Mesendoderm (in vitro differentiated cells): ENCODE data around the gene MRGPRE.

ENCODE experiments used
- DNase-seq: peaks from one replicate; pipeline ENCODE4 v3.0.0; 2013
- H2AK5ac ChIP-seq: 2 replicates; pipeline ENCODE4 v1.6.1; 2013; ENCODE audit warnings: low read length, inconsistent platforms
- H2BK120ac ChIP-seq: 2 replicates; pipeline ENCODE4 v1.6.1; 2013; ENCODE audit warnings: low read depth, mild to moderate bottlenecking, low read length, moderate library complexity, mixed read lengths
- H2BK15ac ChIP-seq: replicated peaks from 2 replicates; pipeline ENCODE4 v1.6.1; 2013; ENCODE audit warnings: low read depth, mild to moderate bottlenecking, moderate library complexity
- H2BK5ac ChIP-seq: 2 replicates; pipeline ENCODE4 v1.6.1; 2013; ENCODE audit warnings: low read length, inconsistent platforms
- H3K18ac ChIP-seq: 2 replicates; pipeline ENCODE4 v1.6.1; 2013; ENCODE audit warnings: mild to moderate bottlenecking, low read length, mixed read lengths
- H3K23ac ChIP-seq: one replicate; pipeline ENCODE4 v1.6.1; 2013; ENCODE audit warnings: low read length
- H3K27ac ChIP-seq: 2 replicates; pipeline ENCODE4 v1.5.1; 2013; ENCODE audit warnings: low read depth, mild to moderate bottlenecking, inconsistent platforms, low read length, moderate library complexity
- H3K27me3 ChIP-seq: 2 replicates; pipeline ENCODE4 v1.6.1; 2013; ENCODE audit warnings: low read length, control low read depth, mild to moderate bottlenecking, inconsistent platforms; ENCODE audit not compliant: insufficient read depth, poor library complexity
- H3K36me3 ChIP-seq: 2 replicates; pipeline ENCODE4 v1.6.1; 2013; ENCODE audit warnings: low read length, inconsistent platforms; ENCODE audit not compliant: control insufficient read depth, insufficient read depth
- H3K4ac ChIP-seq: one replicate; pipeline ENCODE4 v1.6.1; 2013; ENCODE audit warnings: low read depth, mild to moderate bottlenecking, low read length, moderate library complexity
- H3K4me1 ChIP-seq: 2 replicates; pipeline ENCODE4 v1.6.1; 2013; ENCODE audit warnings: low read depth, low read length, inconsistent platforms; ENCODE audit not compliant: control insufficient read depth
- H3K4me2 ChIP-seq: 2 replicates; pipeline ENCODE4 v1.6.1; 2013; ENCODE audit warnings: low read length
- H3K4me3 ChIP-seq: 2 replicates; pipeline ENCODE4 v1.5.1; 2013; ENCODE audit warnings: mild to moderate bottlenecking, low read length
- H3K56ac ChIP-seq: one replicate; pipeline ENCODE4 v1.6.1; 2013; ENCODE audit warnings: low read length
- H3K79me1 ChIP-seq: 2 replicates; pipeline ENCODE4 v1.6.1; 2013; ENCODE audit warnings: low read length, inconsistent platforms
- H3K79me2 ChIP-seq: 2 replicates; pipeline ENCODE4 v1.6.1; 2013; ENCODE audit warnings: mild to moderate bottlenecking, low read length; ENCODE audit not compliant: control insufficient read depth, insufficient read depth
- H3K9ac ChIP-seq: 2 replicates; pipeline ENCODE4 v1.6.1; 2013; ENCODE audit warnings: low read length, inconsistent platforms
- H4K5ac ChIP-seq: one replicate; pipeline ENCODE4 v1.6.1; 2013; ENCODE audit warnings: low read length
- H4K8ac ChIP-seq: one replicate; pipeline ENCODE4 v1.6.1; 2013; ENCODE audit warnings: low read depth, mild to moderate bottlenecking, control low read depth, low read length, moderate library complexity
- WGBS: extraction: QIAGEN DNeasy Blood & Tissue Kit; methylation state at CpG from one replicate; pipeline ENCODE4 v1.1.7; 2013; ENCODE audit warnings: low lambda C conversion rate, missing lambda C conversion rate; ENCODE audit not compliant: insufficient coverage; ENCODE audit errors: extremely low coverage; 5-methylcytosine and 5-hydroxymethylcytosine counted together

Gene MRGPRE

DNA sequence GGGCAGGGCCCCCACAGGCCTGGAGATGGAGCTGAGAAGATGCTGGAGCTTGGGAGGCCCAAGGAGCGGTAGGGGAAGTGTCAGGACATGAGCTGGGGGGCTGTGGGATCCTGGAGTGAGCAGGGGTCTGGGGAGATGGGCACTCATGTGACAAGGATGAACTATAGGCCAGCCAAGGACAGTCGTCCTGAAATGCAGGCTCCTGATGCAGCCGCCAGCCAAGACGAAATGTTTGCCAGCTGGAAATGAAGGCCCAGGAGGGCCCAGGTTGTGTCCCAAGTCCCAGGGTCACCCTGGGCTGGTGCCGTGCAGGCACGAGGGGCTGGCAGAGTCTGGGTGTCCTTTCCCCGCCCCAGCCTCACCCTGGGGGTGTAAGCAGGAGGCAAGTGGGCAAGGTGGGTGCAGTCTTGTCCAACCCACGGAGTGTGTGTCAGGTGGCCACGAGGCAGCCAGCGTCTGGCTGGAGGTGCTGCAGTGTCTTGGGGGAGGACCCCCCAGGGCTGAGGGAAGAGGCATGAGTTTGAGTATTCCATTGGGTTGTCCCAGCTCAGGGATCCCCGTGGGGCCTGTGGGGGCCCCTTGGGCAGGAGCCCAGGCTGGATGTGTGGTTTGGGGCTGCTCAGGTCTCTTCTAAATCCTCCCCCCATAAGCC, 35.0 kb downstream of the MRGPRE start:
- Histone ChIP-seq H3K27ac (no peak overlapping the region), H2AK5ac (no peak overlapping the region), H2BK5ac (no peak overlapping the region), H3K36me3 (no peaks in the 10 kb centered on the region), H3K79me1 (no peaks in the 10 kb centered on the region), H3K18ac (no peak overlapping the region), H2BK15ac (no peak overlapping the region), H4K8ac (no peak overlapping the region), H2BK120ac (no peak overlapping the region), H3K4me1 (no peaks in the 10 kb centered on the region), H3K4me3 (no peak overlapping the region), H3K56ac (no peak overlapping the region), H3K4ac (no peak overlapping the region), H3K9ac (no peak overlapping the region), H4K5ac (no peak overlapping the region), H3K23ac (no peak overlapping the region), H3K4me2 (no peak overlapping the region), H3K79me2 (no peaks in the 10 kb centered on the region), H3K27me3 (no peaks in the 10 kb centered on the region)
- DNase-seq = no peak
- no CpG with 5 or more reads among the region's 11 CpGs for WGBS

DNA sequence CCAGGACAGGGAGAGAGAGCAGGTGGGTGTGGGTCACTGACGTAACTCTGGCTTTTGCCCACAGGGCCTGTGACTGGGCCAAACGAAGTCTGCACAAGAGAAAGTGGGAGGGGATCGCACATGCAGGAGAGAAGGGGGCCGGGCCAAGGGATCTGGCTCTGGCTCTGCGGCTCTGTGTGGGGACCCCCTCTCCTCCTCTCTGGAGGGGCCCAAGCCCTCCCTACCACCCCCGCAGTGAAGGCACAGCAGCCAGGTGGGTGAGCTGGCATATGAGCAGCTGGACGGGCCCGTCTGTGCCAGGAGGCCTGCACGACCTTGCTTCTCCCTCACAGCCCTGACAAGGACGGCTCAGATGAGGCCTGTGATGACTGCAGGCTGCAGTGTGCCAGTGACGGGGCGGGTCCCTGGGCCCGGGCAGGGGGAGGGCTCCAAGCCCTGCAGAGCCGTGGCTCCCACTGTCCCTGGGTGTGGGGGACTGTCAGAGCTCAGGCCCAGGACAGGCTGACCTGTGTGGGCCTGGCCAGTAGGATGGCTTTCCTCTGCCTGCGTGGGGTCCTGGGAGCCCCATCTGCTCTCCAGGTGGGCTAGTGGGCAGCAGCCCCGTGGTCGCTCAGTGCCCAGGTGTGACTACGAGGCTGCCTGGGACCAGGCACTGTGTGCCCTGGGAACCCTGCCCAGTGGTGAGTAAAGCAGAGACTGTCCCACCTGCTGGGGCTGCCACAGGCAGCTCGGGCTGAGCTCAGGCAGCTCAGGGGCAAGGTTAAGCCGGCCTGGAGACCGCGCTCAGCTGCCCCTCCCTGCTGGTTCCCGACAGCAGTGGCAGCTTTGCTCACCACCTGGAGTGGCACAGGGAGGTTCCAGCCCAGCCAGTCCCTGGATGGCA, 35.8 kb downstream of the MRGPRE start:
- Histone ChIP-seq H3K4me2 (no peak overlapping the region), H3K23ac (no peak overlapping the region), H2BK15ac (no peak overlapping the region), H3K4me1 (no peaks in the 10 kb centered on the region), H4K5ac (no peak overlapping the region), H3K4ac (no peak overlapping the region), H2BK5ac (no peak overlapping the region), H3K79me1 (no peaks in the 10 kb centered on the region), H3K9ac (no peak overlapping the region), H3K36me3 (no peaks in the 10 kb centered on the region), H3K18ac (no peak overlapping the region), H2AK5ac (no peak overlapping the region), H3K79me2 (no peaks in the 10 kb centered on the region), H3K27me3 (no peaks in the 10 kb centered on the region), H3K56ac (no peak overlapping the region), H3K27ac (no peak overlapping the region), H4K8ac (no peak overlapping the region), H3K4me3 (no peak overlapping the region), H2BK120ac (no peak overlapping the region)
- DNase-seq = no peak
- WGBS = no CpG with 5 or more reads among the region's 23 CpGs

DNA sequence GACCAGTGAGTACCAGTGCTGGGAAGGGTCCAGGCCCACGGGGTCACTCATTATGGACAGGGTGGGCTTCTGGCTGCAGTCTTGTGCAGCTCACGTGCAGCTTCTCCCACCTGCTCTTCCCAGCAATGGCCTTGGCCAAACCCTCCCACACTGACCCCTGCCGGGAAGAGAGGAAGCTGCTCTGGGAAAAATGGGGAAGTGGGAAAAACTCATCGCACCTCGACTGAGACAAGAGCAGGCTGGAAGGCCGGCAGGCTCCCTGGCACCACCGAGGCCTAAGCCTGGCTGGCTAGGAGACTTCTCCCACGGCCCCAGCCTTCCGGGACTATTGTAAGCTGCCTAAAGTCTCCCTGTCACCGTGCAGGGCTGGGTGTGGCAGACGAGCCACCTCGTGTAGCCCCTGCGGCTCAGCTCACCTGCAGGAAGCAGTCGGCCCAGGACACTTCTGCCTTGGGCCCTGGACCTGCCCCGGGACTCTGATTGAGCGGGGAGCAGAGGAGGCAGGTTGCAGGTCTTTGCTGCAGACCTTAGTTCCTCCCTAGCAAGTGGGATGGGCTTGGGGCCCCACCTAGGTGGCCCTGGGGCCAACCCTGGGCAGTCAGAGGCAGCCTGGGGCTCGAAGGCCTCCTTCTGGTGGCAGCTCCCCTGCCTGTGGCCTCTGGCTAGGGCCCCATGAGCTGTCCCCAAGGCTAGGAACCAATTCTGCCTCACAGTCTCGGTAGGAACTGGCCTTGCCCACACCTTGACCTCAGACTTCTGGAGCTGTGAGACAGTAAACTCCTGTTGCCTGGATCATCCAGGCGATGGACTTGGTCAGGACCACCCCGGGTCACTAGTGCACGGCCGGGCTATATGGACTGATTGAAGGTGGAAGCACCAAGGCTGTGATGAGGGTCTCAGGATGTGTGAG, 36.7 kb downstream of the MRGPRE start:
- WGBS = no CpG with 5 or more reads among the region's 22 CpGs
- H3K4me1 ChIP-seq = no peaks in the 10 kb centered on the region
- no peak overlapping the region for H4K8ac ChIP-seq
- no peak overlapping the region for H3K27ac ChIP-seq
- H2AK5ac ChIP-seq = no peak overlapping the region
- no peak overlapping the region for H2BK120ac ChIP-seq
- H3K18ac ChIP-seq = no peak overlapping the region
- no peak overlapping the region for H2BK15ac ChIP-seq
- no peak overlapping the region for H3K56ac ChIP-seq
- no peak overlapping the region for H4K5ac ChIP-seq
- H3K36me3 ChIP-seq = no peaks in the 10 kb centered on the region
- H2BK5ac ChIP-seq = no peak overlapping the region
- no peak overlapping the region for H3K9ac ChIP-seq
- no peaks in the 10 kb centered on the region for H3K79me2 ChIP-seq
- H3K79me1 ChIP-seq = no peaks in the 10 kb centered on the region
- H3K23ac ChIP-seq = no peak overlapping the region
- no peaks in the 10 kb centered on the region for H3K27me3 ChIP-seq
- no peak overlapping the region for H3K4ac ChIP-seq
- H3K4me2 ChIP-seq = no peak overlapping the region
- H3K4me3 ChIP-seq = no peak overlapping the region
- DNase-seq = peak; percentile 44

DNA sequence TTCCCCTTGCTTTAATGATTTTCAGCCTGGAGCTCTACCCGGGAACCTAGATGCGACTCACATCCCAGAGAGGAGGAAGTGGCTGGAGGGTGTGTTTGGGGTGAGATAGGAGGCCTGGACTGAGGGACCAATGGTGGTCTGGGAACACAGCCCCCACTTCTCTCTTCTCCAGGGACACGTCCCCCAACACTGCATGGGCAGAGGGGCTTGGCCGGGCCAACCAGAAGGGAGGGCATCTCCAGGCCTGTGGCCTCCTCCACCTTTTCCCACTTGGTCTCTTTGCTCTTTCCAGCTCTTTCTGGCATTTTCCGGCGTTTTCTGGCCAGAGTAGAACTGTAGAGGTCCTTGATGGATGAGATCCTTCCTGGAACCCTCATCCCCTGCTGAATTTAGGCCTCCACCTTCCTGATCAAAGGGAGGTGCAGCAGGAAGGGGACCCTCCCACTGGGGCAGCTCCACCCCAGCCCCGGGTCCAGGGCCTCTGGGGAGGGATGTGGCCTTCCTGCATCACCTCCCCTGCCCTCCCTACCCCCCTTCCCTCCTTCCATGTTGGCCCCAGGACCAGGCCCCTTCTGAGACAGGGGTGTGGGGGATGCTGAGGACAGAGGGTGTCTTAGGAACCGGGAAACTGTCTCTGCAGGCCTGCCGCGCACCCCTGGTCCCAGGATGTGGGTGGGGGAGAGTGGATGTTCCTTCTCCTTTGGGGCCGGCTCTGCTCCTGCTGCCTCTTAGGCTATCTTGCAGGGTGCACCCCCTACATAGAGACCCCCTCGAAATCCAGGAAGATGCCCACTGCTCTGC, 38.0 kb downstream of the MRGPRE start:
- H3K36me3 ChIP-seq = no peaks in the 10 kb centered on the region
- no peak overlapping the region for H3K23ac ChIP-seq
- no peak overlapping the region for H3K4ac ChIP-seq
- H3K9ac ChIP-seq = no peak overlapping the region
- peaks cover 3% of the 10 kb centered on the region for H3K4me1 ChIP-seq
- no peak overlapping the region for H2BK15ac ChIP-seq
- H2AK5ac ChIP-seq = no peak overlapping the region
- DNase-seq = no peak
- H3K27ac ChIP-seq = no peak overlapping the region
- H3K27me3 ChIP-seq = no peaks in the 10 kb centered on the region
- no peak overlapping the region for H2BK120ac ChIP-seq
- no peaks in the 10 kb centered on the region for H3K79me2 ChIP-seq
- no peak overlapping the region for H3K4me3 ChIP-seq
- no peak overlapping the region for H3K4me2 ChIP-seq
- no peak overlapping the region for H4K8ac ChIP-seq
- no peak overlapping the region for H2BK5ac ChIP-seq
- H3K18ac ChIP-seq = no peak overlapping the region
- no peak overlapping the region for H4K5ac ChIP-seq
- WGBS = no CpG with 5 or more reads among the region's 12 CpGs
- no peaks in the 10 kb centered on the region for H3K79me1 ChIP-seq
- no peak overlapping the region for H3K56ac ChIP-seq

DNA sequence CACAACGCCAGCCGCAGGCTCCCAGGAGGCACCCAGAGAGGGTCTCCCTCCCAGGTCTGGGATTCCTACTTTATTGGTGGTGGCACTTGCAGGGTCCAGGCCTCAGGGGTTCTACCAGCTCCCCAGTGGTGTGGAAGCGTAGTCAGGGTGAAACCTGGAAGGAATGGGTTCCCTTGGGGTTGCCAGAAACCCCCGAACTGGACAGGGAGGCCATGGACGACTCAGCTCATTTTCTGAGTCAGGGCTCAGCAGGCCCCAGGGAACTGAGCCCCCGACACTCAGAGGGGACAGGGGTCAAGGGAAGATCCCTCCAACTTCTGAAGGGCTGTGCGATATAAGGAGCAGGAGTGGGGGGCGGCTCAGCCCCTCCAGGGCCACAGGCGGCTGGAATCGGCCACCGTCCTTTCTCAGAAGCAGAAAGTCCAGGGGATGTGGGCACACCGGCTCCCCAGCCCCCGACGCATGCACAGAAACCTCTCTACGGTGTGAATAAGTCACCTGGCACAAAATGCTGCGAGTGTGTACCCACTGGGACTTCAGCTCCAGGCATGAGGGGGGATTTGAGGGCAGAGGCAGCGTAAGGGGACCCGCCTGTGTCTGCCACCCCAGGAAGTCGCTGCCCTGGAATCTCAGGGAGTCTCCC, 38.7 kb downstream of the MRGPRE start:
- no peaks in the 10 kb centered on the region for H3K27me3 ChIP-seq
- no CpG with 5 or more reads among the region's 19 CpGs for WGBS
- no peak overlapping the region for H3K18ac ChIP-seq

More for the DNA sequence above, 38.7 kb downstream of the MRGPRE start:
- H2AK5ac ChIP-seq = no peak overlapping the region
- H3K4me3 ChIP-seq = no peak overlapping the region
- no peaks in the 10 kb centered on the region for H3K36me3 ChIP-seq
- no peak overlapping the region for H2BK15ac ChIP-seq
- no peaks in the 10 kb centered on the region for H3K79me2 ChIP-seq
- H2BK120ac ChIP-seq = no peak overlapping the region
- H4K5ac ChIP-seq = no peak overlapping the region
- H3K23ac ChIP-seq = no peak overlapping the region
- no peak overlapping the region for H2BK5ac ChIP-seq
- no peak for DNase-seq
- H3K56ac ChIP-seq = peak overlapping the region; percentile 3
- H3K9ac ChIP-seq = no peak overlapping the region
- no peak overlapping the region for H3K27ac ChIP-seq
- no peaks in the 10 kb centered on the region for H3K79me1 ChIP-seq
- no peak overlapping the region for H4K8ac ChIP-seq
- H3K4ac ChIP-seq = no peak overlapping the region
- H3K4me1 ChIP-seq = peaks cover 3% of the 10 kb centered on the region
- no peak overlapping the region for H3K4me2 ChIP-seq
